Measurements from ENCODE around the gene SPOCK3.

- TF ChIP-seq, protein P1, sequence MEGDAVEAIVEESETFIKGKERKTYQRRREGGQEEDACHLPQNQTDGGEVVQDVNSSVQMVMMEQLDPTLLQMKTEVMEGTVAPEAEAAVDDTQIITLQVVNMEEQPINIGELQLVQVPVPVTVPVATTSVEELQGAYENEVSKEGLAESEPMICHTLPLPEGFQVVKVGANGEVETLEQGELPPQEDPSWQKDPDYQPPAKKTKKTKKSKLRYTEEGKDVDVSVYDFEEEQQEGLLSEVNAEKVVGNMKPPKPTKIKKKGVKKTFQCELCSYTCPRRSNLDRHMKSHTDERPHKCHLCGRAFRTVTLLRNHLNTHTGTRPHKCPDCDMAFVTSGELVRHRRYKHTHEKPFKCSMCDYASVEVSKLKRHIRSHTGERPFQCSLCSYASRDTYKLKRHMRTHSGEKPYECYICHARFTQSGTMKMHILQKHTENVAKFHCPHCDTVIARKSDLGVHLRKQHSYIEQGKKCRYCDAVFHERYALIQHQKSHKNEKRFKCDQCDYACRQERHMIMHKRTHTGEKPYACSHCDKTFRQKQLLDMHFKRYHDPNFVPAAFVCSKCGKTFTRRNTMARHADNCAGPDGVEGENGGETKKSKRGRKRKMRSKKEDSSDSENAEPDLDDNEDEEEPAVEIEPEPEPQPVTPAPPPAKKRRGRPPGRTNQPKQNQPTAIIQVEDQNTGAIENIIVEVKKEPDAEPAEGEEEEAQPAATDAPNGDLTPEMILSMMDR (IDR thresholded peaks at IDR 0.05): no peak
- no peak for TF ChIP-seq POLR2A (IDR thresholded peaks at IDR 0.05)
Observed at GRCh38 chr4:167114416-167114971, 119.8 kb downstream of the SPOCK3 start.
